ENCODE measurements around the gene ATRIP.
A peak's percentile ranks its signal among the peaks of the same experiment; 100 is the strongest.

The ATRIP gene

GRCh38 chr3:48511551-48511950, 65.0 kb downstream of the ATRIP start:
- Histone ChIP-seq H3K9me3 (replicated peaks; ENCODE audit: insufficient read depth, low read length) (no peaks in the 10 kb centered on the region), H3K27ac (ENCODE audit: low read length) (no peak overlapping the region), H3F3A (ENCODE audit: insufficient read depth, low read length) (peaks cover 5% of the 10 kb centered on the region; the same call in 1 of the 2 replicates), H3K79me2 (ENCODE audit: low read length) (no peaks in the 10 kb centered on the region), H3K9ac (ENCODE audit: low read length) (no peak overlapping the region), H3K9me2 (replicated peaks; ENCODE audit: insufficient read depth, low read length) (no peaks in the 10 kb centered on the region), H3K4me2 (ENCODE audit: low read depth, low read length) (no peak overlapping the region), H3K4me1 (ENCODE audit: low read length) (peaks cover 11% of the 10 kb centered on the region), H2AFZ (ENCODE audit: low read length) (no peak overlapping the region), H3K27me3 (replicated peaks; ENCODE audit: insufficient read depth, low read length) (peaks cover 40% of the 10 kb centered on the region), H4K20me1 (ENCODE audit: insufficient read depth, low read length) (no peaks in the 10 kb centered on the region), H3K4me3 (ENCODE audit: low read length) (no peak overlapping the region), H3K36me3 (replicated peaks; ENCODE audit: insufficient read depth, low read length) (no peaks in the 10 kb centered on the region)
- TF ChIP-seq EZH2phosphoT487 (IDR thresholded peaks at IDR 0.05; ENCODE audit: low read length) (no peak), EZH2 (optimal IDR thresholded peaks at IDR 0.05; ENCODE audit: low read depth, low read length) (no peak), CTCF (IDR thresholded peaks at IDR 0.05; ENCODE audit: low read length) (no peak)
- no peak for DNase-seq

- peaks cover 58% of the 10 kb centered on the region for H3K27me3 ChIP-seq (replicated peaks; ENCODE audit: insufficient read depth, low read length)
- H3K4me1 ChIP-seq (ENCODE audit: low read length) = peaks cover 11% of the 10 kb centered on the region
- no peak overlapping the region for H3K4me3 ChIP-seq (ENCODE audit: low read length)
- DNase-seq = peak; percentile 72
- H3K27ac ChIP-seq (ENCODE audit: low read length) = no peak overlapping the region
- TF ChIP-seq CTCF (IDR thresholded peaks at IDR 0.05; ENCODE audit: low read length) (no peak), EZH2 (optimal IDR thresholded peaks at IDR 0.05; ENCODE audit: low read depth, low read length) (no peak)
- no peak overlapping the region for H2AFZ ChIP-seq (ENCODE audit: low read length)
- H3K9ac ChIP-seq (ENCODE audit: low read length) = no peak overlapping the region
- H3K4me2 ChIP-seq (ENCODE audit: low read depth, low read length) = no peak overlapping the region
- H3K36me3 ChIP-seq (replicated peaks; ENCODE audit: insufficient read depth, low read length) = no peaks in the 10 kb centered on the region
- H3K79me2 ChIP-seq (ENCODE audit: low read length) = no peaks in the 10 kb centered on the region
- no peaks in the 10 kb centered on the region for H3K9me2 ChIP-seq (replicated peaks; ENCODE audit: insufficient read depth, low read length)
- H3F3A ChIP-seq (ENCODE audit: insufficient read depth, low read length) = peaks cover 5% of the 10 kb centered on the region; the same call in 1 of the 2 replicates
- no peaks in the 10 kb centered on the region for H4K20me1 ChIP-seq (ENCODE audit: insufficient read depth, low read length)
- H3K9me3 ChIP-seq (replicated peaks; ENCODE audit: insufficient read depth, low read length) = no peaks in the 10 kb centered on the region
Observed at GRCh38 chr3:48514431-48515227, 68.1 kb downstream of the ATRIP start.

Data from MM.1S (cell line).